BE2C (cell line): Measurements from ENCODE around the gene PHETA2. TPM values are rescaled to one million over a fixed set of nuclear protein-coding genes. Genes with fewer than 3 reads are reported as not detected.

Experiments
- DNase-seq: peaks from one replicate; pipeline ENCODE4 v3.0.0-alpha.2; 2020
- H3K27me3 ChIP-seq: fragments of 250-450 bp; sonication (Bioruptor Pico); 2 replicates; pipeline ENCODE4 v1.5.1; 2020; ENCODE audit warnings: mild to moderate bottlenecking
- H3K36me3 ChIP-seq: fragments of 250-450 bp; sonication (Bioruptor Pico); 2 replicates; pipeline ENCODE4 v1.5.1; 2020; ENCODE audit warnings: mild to moderate bottlenecking
- H3K4me1 ChIP-seq: fragments of 250-450 bp; sonication (Bioruptor Pico); 2 replicates; pipeline ENCODE4 v1.5.1; 2020
- H3K4me3 ChIP-seq: 2 replicates; pipeline ENCODE4 v1.5.1; 2011; ENCODE audit warnings: low read depth, low read length
- H3K9me3 ChIP-seq: fragments of 250-450 bp; sonication (Bioruptor Pico); 2 replicates; pipeline ENCODE4 v1.5.1; 2020
- CTCF ChIP-seq: IDR thresholded peaks from 2 replicates; pipeline ENCODE4 v1.5.1; 2012; ENCODE audit warnings: mild to moderate bottlenecking, low read depth, low read length
- polyA plus RNA-seq: library from polyadenylated mRNA; unstranded; fragments of >200 nt; gene quantifications from one replicate; pipeline ENCODE4 v1.2.1, GENCODE V29; 2012; ENCODE audit warnings: low read depth, missing spikeins; ENCODE audit not compliant: insufficient read length, insufficient read depth

PHETA2 gene
- 0.37 TPM for polyA plus RNA-seq

DNA sequence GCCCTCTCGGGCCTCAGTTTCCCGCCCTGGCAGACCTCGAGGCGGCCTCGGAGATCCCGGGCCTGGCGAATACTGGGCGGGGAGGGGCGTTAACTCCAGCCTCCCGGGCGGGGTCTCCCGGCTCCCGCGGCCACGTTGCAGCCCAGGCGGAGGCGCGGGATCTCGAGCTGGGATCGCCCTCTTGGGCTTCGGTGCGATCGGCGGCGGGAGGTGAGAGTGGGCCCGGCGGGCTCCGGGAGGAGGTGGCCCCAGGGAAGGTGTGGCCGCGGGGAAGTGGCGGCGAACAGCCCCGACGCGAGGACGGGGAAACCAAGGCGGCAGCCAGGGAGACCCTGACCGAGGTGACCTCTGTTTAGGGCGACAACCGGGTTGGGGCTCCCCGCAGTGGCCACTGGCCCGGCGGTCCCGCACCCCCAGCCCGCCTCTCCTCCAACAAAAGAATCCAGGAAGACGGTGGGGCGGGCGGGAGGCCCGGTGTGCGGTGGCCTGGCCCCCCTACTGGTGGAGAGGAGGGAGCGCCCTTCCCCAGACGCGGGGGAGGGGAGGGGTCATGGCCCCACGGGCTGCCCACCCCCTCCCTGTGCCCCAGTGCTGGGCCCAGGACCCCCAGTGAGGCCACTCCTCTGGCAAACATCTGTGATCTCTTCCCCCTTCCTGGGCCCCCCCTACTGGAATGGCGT, at the start of gene PHETA2:
Gene PHETA2, plus strand, starts transcription at position 117 of the 680 bp plus-strand sequence. CDS start 3,046 bp downstream, outside the sequence.
- H3K4me3 ChIP-seq = no peak within 1 kb of the TSS

DNA sequence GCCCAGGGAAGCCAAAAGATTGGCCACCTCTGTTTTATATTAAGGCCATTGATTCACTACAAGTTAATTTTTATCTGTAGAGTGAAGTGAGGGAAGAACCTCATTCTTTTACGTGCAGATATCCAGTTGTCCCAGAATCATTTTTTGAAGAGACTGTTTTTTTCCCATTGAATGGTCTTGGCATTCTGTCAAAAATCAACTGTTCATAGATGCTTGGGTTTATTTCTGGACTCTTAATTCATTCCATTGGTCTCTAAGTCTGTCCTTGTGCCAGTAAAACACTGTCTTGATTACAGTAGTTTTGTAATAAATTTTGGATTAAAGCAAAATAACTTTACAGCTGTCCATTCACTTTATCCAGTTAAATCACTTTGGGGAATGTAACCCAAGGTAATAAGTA, 48.6 kb upstream of the PHETA2 start:
- Histone ChIP-seq H3K36me3 (no peaks in the 10 kb centered on the region), H3K9me3 (no peaks in the 10 kb centered on the region; the same call in 1 of the 2 replicates), H3K4me1 (no peaks in the 10 kb centered on the region), H3K27me3 (no peaks in the 10 kb centered on the region), H3K4me3 (no peak overlapping the region)
- TF ChIP-seq CTCF = no peak
- no peak for DNase-seq

More for the DNA sequence above, at the start of gene PHETA2:
- Histone ChIP-seq H3K36me3 (no peaks in the 10 kb centered on the region), H3K9me3 (no peaks in the 10 kb centered on the region), H3K27me3 (no peaks in the 10 kb centered on the region), H3K4me1 (peaks cover 9% of the 10 kb centered on the region)
- DNase-seq = no peak
- no peak for TF ChIP-seq CTCF

- no peaks in the 10 kb centered on the region; the same call in 1 of the 2 replicates for H3K9me3 ChIP-seq
- no peaks in the 10 kb centered on the region for H3K4me1 ChIP-seq
- H3K36me3 ChIP-seq = no peaks in the 10 kb centered on the region
- no peak for DNase-seq
- TF ChIP-seq CTCF = no peak
- H3K27me3 ChIP-seq = no peaks in the 10 kb centered on the region
- H3K4me3 ChIP-seq = no peak overlapping the region
Observed at GRCh38 chr22:42026705-42027104, 47.3 kb upstream of the PHETA2 start.

DNA sequence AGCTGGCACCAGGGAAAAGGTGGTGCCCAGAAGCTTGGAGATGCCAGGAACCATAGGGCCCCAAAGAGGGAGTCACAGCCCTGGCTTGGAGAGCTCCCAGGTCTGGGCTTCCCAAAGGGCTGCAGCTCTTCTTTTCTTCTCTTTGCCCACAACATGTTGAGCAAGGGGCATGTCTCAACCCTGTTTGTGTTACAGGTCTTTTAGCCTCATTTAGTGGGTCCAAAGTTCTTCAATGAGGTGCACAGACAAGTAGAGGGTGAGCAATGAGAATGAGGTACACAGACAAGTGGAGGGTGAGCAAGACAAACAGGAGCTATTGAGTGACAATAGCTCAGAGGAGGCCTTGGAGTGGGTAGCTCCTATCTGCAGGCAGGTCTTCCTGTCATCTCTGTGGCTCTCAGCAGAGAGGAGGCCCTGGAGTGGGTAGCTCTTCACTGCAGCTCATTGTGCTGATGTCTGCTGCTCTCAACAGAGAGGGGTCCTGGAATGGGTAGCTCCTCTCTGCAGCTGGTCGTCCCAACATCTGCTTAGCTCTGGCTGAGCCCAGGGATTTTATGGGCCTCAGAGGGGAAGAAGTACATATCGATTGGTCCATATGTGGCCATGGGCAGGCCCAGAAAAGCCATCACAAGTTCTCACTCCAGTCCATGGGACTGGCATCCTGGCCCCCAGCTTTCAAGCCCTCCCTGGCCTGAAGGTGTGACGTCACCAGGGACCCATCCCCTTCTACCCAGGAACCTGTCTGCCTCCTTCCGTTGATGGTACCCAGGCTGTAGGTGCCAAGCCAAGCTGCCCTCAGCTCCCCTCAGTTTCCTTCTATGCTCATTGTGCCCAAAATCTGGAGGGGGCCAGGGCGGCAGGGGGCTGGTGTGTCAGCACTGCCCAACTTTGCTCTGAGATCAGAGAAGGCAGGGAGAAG, 40.5 kb upstream of the PHETA2 start:
- H3K4me3 ChIP-seq = no peak overlapping the region
- no peak for TF ChIP-seq CTCF
- DNase-seq = no peak

DNA sequence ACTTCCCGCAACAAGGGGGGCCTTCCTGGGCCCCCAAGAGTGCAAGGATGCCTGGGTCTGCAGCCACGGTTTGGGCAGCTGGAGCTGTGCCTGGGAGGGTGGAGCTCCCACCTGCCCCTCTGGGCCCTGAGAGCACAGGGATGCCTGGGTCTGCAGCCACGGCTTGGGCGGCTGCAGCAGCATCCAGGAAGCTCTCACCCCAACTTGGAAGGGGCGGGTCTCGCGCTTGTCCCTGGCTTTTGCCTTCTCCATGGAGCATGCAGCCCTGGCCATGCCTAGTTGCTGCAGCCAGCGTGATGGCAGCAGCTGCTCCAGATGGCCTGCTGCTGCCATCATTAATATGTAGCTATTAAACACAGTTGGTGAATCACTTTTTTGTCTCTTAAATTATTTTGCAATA, 38.8 kb upstream of the PHETA2 start:
- no peaks in the 10 kb centered on the region for H3K36me3 ChIP-seq
- no peaks in the 10 kb centered on the region for H3K27me3 ChIP-seq
- H3K9me3 ChIP-seq = 0 out of 2 replicates have a peak, but pooled peaks cover 3% of the 10 kb centered on the region
- no peak for TF ChIP-seq CTCF
- H3K4me1 ChIP-seq = no peaks in the 10 kb centered on the region; the same call in 1 of the 2 replicates
- peak; percentile 64 for DNase-seq
- no peak overlapping the region for H3K4me3 ChIP-seq

More for the DNA sequence above, 40.5 kb upstream of the PHETA2 start:
- H3K36me3 ChIP-seq = no peaks in the 10 kb centered on the region
- H3K27me3 ChIP-seq = no peaks in the 10 kb centered on the region
- no peaks in the 10 kb centered on the region; the same call in 1 of the 2 replicates for H3K4me1 ChIP-seq
- H3K9me3 ChIP-seq = 0 out of 2 replicates have a peak, but pooled peaks cover 3% of the 10 kb centered on the region
